Measurements from ENCODE around the gene FOXM1. TPM values are rescaled to one million over a fixed set of nuclear protein-coding genes. Genes with fewer than 3 reads are reported as not detected.

Gene FOXM1
- polyA plus RNA-seq, 1 donor from 2014 or later, result 0.31 TPM

DNA sequence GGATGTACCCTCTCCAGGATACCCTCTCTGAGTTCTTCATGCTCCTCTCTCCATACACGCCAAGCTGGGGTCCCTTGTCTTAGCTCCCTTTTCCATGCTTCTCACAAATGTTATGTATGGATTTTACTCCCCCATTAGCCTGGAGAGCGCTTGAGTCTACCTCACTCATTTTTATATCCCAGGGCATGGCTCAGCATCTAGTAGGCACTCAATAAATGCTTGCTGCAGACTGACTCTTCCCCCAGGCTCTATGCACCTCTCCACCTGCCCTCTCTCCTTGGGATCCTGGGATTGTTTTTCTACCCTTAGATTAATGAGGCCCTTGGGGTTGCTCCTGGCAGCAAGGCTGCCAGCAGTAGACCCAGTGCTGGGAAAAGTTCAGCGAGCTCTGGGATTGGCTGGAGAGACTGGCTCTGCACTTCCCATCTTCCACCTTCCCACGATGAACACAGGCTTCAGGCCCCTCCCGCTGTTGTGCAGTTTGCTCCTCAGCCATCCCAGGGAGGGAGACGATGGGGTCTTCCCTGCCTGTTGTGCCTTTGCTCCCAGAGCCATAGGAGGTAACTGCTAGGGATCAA is 44.3 kb downstream of the FOXM1 start:
- no peaks in the 10 kb centered on the region for H4K20me1 ChIP-seq (ENCODE audit: insufficient read depth)
- H2AFZ ChIP-seq (ENCODE audit: low read depth, low read length), result no peak overlapping the region
- H3K27me3 ChIP-seq (ENCODE audit: insufficient read depth, low read depth, low read length), result no peaks in the 10 kb centered on the region
- H3K9ac ChIP-seq (ENCODE audit: low read length), result no peak overlapping the region
- H3K4me3 ChIP-seq (ENCODE audit: low read length), result no peak overlapping the region
- no peaks in the 10 kb centered on the region for H3F3A ChIP-seq (ENCODE audit: insufficient read depth, low read length, poor library complexity, severe bottlenecking)
- H3K36me3 ChIP-seq (ENCODE audit: insufficient read depth, low read length), result no peaks in the 10 kb centered on the region
- no peaks in the 10 kb centered on the region for H3K79me2 ChIP-seq (replicated peaks; ENCODE audit: insufficient read depth, low read length)
- no peaks in the 10 kb centered on the region for H3K9me3 ChIP-seq (ENCODE audit: low read length)
- no peak overlapping the region for H3K4me2 ChIP-seq (ENCODE audit: low read length)
- no peak overlapping the region for H3K27ac ChIP-seq (ENCODE audit: low read length)
- TF ChIP-seq EP300 (conservative IDR thresholded peaks at IDR 0.05; ENCODE audit: poor library complexity, severe bottlenecking), result no peak
- TF ChIP-seq POLR2AphosphoS5 (IDR thresholded peaks at IDR 0.05), result no peak
- TF ChIP-seq TAF1 (IDR thresholded peaks at IDR 0.05; ENCODE audit: low read depth), result no peak
- no peak for TF ChIP-seq SMC3 (conservative IDR thresholded peaks at IDR 0.05; ENCODE audit: poor library complexity)
- TF ChIP-seq RAD21 (conservative IDR thresholded peaks at IDR 0.05), result no peak
- TF ChIP-seq, protein P1, sequence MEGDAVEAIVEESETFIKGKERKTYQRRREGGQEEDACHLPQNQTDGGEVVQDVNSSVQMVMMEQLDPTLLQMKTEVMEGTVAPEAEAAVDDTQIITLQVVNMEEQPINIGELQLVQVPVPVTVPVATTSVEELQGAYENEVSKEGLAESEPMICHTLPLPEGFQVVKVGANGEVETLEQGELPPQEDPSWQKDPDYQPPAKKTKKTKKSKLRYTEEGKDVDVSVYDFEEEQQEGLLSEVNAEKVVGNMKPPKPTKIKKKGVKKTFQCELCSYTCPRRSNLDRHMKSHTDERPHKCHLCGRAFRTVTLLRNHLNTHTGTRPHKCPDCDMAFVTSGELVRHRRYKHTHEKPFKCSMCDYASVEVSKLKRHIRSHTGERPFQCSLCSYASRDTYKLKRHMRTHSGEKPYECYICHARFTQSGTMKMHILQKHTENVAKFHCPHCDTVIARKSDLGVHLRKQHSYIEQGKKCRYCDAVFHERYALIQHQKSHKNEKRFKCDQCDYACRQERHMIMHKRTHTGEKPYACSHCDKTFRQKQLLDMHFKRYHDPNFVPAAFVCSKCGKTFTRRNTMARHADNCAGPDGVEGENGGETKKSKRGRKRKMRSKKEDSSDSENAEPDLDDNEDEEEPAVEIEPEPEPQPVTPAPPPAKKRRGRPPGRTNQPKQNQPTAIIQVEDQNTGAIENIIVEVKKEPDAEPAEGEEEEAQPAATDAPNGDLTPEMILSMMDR (IDR thresholded peaks at IDR 0.05; ENCODE audit: poor library complexity, severe bottlenecking), result no peak
- TF ChIP-seq, protein P2, sequence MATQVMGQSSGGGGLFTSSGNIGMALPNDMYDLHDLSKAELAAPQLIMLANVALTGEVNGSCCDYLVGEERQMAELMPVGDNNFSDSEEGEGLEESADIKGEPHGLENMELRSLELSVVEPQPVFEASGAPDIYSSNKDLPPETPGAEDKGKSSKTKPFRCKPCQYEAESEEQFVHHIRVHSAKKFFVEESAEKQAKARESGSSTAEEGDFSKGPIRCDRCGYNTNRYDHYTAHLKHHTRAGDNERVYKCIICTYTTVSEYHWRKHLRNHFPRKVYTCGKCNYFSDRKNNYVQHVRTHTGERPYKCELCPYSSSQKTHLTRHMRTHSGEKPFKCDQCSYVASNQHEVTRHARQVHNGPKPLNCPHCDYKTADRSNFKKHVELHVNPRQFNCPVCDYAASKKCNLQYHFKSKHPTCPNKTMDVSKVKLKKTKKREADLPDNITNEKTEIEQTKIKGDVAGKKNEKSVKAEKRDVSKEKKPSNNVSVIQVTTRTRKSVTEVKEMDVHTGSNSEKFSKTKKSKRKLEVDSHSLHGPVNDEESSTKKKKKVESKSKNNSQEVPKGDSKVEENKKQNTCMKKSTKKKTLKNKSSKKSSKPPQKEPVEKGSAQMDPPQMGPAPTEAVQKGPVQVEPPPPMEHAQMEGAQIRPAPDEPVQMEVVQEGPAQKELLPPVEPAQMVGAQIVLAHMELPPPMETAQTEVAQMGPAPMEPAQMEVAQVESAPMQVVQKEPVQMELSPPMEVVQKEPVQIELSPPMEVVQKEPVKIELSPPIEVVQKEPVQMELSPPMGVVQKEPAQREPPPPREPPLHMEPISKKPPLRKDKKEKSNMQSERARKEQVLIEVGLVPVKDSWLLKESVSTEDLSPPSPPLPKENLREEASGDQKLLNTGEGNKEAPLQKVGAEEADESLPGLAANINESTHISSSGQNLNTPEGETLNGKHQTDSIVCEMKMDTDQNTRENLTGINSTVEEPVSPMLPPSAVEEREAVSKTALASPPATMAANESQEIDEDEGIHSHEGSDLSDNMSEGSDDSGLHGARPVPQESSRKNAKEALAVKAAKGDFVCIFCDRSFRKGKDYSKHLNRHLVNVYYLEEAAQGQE (IDR thresholded peaks at IDR 0.05; ENCODE audit: borderline replicate concordance), result no peak
- no peak for TF ChIP-seq EZH2 (IDR thresholded peaks at IDR 0.05; ENCODE audit: borderline replicate concordance, insufficient read depth, low read length, poor library complexity, severe bottlenecking)
- TF ChIP-seq MXI1 (conservative IDR thresholded peaks at IDR 0.05; ENCODE audit: poor library complexity, severe bottlenecking), result no peak
- H3K9me2 ChIP-seq (ENCODE audit: insufficient read depth, low read length), result no peaks in the 10 kb centered on the region

DNA sequence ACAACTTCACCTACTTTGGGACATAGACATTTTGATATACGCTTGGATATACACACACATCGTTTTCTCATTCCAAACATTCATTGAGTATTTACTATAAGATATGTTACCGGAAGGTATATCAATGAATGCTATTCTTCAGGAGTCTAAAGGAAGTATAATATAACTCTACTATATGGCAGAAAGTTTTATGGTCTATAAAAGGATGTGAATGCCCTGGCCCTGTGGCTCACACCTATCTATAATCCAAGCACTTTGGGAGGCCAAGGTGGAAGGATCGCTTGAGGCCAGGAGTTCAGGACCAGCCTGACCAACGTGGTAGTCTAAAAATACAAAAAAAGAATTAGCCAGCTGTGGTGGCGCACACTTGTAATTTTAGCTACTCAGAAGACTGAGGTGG is 47.7 kb downstream of the FOXM1 start:
- Histone ChIP-seq H2AFZ (ENCODE audit: low read depth, low read length) (no peak overlapping the region), H3K4me3 (ENCODE audit: low read length) (no peak overlapping the region), H3K9me3 (ENCODE audit: low read length) (no peaks in the 10 kb centered on the region), H3K9me2 (ENCODE audit: insufficient read depth, low read length) (no peaks in the 10 kb centered on the region), H3F3A (ENCODE audit: insufficient read depth, low read length, poor library complexity, severe bottlenecking) (no peaks in the 10 kb centered on the region), H3K79me2 (replicated peaks; ENCODE audit: insufficient read depth, low read length) (no peaks in the 10 kb centered on the region), H3K36me3 (ENCODE audit: insufficient read depth, low read length) (no peaks in the 10 kb centered on the region), H3K9ac (ENCODE audit: low read length) (no peak overlapping the region), H3K4me2 (ENCODE audit: low read length) (no peak overlapping the region), H4K20me1 (ENCODE audit: insufficient read depth) (no peaks in the 10 kb centered on the region), H3K27me3 (ENCODE audit: insufficient read depth, low read depth, low read length) (no peaks in the 10 kb centered on the region), H3K27ac (ENCODE audit: low read length) (no peak overlapping the region)
- no peak for TF ChIP-seq SMC3 (conservative IDR thresholded peaks at IDR 0.05; ENCODE audit: poor library complexity)
- no peak for TF ChIP-seq EP300 (conservative IDR thresholded peaks at IDR 0.05; ENCODE audit: poor library complexity, severe bottlenecking)
- no peak for TF ChIP-seq TAF1 (IDR thresholded peaks at IDR 0.05; ENCODE audit: low read depth)
- TF ChIP-seq POLR2AphosphoS5 (IDR thresholded peaks at IDR 0.05), result no peak
- TF ChIP-seq RAD21 (conservative IDR thresholded peaks at IDR 0.05), result no peak
- no peak for TF ChIP-seq MXI1 (conservative IDR thresholded peaks at IDR 0.05; ENCODE audit: poor library complexity, severe bottlenecking)
- TF ChIP-seq, protein P2 (IDR thresholded peaks at IDR 0.05; ENCODE audit: borderline replicate concordance), result no peak
- TF ChIP-seq, protein P1 (IDR thresholded peaks at IDR 0.05; ENCODE audit: poor library complexity, severe bottlenecking), result no peak
- no peak for TF ChIP-seq EZH2 (IDR thresholded peaks at IDR 0.05; ENCODE audit: borderline replicate concordance, insufficient read depth, low read length, poor library complexity, severe bottlenecking)

All from neural cell (in vitro differentiated cells).